Fibroblast of skin of right quadriceps (primary cell): ENCODE data around the gene CHST10.
"Not testable (repeated sequence)": the region's sequence is repeated elsewhere in the genome, so short reads cannot be mapped to it uniquely, and the experiment has no call there.

Experiments used
- DNase-seq: peaks from one replicate; pipeline ENCODE4 v3.0.0-alpha.2; 2013

The CHST10 gene

GRCh38 chr2:100391735-100392515 lies 25.5 kb downstream of the CHST10 start:
- no peak for DNase-seq

DNA sequence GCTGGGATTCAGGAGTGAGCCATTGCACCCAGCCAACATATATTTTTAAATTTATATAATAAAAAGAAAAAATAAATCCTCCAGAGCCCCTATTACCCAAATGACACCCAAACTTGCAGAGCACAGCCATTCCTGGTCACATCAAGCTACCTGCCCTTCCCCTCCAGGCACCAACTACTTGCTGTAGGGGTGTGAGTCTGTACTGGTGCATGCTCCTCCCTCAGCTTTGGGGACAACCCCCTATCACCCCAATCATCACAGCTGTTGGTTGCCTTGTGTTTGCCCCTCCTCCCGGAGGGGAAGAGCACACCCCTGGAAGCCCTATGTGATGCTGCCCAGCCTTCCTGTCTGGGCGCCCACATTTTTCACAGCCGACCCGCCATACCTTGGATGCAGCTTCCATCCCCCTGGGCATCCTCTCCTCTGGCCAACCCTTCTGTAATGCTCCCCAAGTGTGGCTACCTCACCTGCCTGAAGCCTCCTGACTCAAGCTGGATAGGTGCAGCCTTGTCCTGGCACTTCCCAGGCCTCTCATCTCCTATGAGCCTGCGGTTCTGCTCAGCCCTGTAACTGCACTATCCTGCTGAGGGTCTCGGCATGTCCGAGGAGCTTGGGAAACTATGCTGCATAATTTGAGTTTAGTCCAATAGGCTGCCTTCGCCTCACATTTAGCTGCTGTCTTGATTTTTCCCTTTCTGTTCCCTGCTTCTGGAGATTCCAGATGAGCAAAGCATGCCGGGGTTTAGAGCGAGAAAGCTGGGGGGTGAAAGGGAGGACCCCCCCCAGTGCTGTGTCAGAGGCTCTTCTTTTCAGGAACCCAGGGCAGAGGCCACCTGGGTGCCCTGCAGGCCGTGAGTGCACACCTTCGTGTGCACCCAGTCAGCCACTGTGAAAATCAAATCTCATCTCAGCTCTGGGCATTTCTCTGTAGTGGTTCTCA lies 27.2 kb downstream of the CHST10 start:
- DNase-seq: no peak

- DNase-seq: no peak
These were observed 28.8 kb downstream of the CHST10 start for GRCh38 chr2:100388703-100389102.

GRCh38 chr2:100383954-100384353 lies 33.5 kb downstream of the CHST10 start:
- DNase-seq: no peak

DNA sequence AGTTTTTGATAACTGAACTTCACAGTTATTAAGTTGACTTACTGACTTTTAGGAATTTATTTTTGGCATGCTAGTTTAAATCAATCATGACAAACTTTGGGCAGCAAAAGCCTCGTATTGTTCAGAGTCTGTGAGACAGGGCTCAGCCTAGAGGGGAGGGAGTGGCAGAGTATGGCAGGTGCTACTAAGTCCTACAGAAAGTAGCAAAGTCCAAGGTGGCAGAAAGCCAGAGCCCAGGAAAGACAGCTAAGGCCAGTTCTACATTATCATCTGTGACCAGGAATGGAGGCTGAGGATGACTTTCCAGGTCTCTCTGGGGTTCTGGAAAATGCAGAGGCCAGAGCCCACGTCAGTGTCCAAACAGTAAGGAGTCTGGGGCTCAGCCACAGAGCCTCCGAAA lies 34.2 kb downstream of the CHST10 start:
- no peak for DNase-seq

DNA sequence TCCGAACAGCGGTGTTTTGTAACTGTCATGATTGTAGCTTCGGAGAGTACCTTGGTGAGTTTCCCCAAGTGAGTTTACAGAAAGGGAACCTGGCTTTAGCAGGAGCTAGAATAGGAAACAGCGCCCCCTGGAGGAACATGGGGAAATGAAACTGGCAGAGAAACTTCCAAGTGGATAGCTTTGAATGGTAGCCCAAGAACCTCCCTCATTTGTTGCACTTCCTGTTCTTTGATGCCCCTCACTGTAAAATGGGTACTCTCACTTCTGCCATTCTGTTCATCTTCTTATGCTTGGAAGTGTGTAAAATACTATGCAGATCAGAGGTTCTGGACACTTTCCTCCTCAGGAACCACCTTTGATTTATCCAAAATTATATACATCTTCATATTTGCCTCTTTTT lies 36.2 kb downstream of the CHST10 start:
- peak; percentile 68 for DNase-seq

GRCh38 chr2:100380681-100381080 lies 36.8 kb downstream of the CHST10 start:
- no peak for DNase-seq

GRCh38 chr2:100376836-100377235 lies 40.6 kb downstream of the CHST10 start:
- no peak for DNase-seq

- DNase-seq: no peak
These were observed 50.3 kb downstream of the CHST10 start for GRCh38 chr2:100367163-100367562.

GRCh38 chr2:100365434-100365833 lies 52.0 kb downstream of the CHST10 start:
- DNase-seq: peak; percentile 85

GRCh38 chr2:100362269-100362668 lies 55.2 kb downstream of the CHST10 start:
- DNase-seq: not testable (repeated sequence)

DNA sequence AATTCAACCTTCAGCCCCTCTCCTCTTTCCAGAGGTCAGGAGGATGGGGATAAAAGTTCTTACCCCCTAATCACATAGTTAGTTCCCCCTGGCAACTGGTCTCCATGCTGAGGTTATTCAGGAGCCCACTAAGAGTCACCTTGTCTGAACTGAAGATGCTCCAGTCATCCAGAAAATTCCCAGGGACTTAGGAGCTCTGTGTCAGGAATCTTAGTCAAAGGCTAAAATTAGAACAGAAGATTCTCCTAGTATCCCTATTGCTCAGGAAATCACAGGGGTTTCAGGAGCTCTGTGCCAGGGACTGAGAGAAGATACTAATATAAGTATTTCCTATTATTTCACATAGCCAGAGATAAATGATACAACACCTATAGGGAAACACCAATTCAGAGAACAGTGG lies 57.9 kb downstream of the CHST10 start:
- no peak for DNase-seq

- DNase-seq: no peak
These were observed 58.9 kb downstream of the CHST10 start for GRCh38 chr2:100358554-100358953.

GRCh38 chr2:100352521-100352920 lies 64.9 kb downstream of the CHST10 start:
- no peak for DNase-seq

DNA sequence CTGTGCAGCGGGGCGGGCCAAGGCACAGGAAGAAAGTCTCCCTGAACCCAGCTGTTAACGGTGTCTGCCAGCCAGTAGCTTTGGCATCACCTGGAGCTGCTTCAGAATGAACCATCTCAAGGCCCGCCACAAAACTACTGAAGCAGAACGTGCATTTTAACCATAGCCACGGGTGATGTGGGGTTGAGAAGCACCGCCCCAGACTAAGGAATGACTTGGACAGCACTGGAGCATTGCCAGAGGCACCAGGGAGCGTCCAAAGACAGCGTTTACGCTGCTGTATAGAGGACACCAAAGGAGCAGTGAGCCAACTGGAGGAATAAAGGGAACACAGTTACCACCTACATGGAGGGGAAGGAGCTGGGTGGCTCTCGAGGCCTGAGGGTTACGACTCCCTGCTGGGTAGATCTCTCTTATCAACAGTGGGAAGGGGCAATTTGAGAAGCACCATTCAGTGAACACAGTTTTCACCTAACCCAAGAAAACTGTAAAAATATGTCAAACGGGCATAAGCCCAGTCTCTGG lies 66.7 kb downstream of the CHST10 start:
- no peak for DNase-seq

DNA sequence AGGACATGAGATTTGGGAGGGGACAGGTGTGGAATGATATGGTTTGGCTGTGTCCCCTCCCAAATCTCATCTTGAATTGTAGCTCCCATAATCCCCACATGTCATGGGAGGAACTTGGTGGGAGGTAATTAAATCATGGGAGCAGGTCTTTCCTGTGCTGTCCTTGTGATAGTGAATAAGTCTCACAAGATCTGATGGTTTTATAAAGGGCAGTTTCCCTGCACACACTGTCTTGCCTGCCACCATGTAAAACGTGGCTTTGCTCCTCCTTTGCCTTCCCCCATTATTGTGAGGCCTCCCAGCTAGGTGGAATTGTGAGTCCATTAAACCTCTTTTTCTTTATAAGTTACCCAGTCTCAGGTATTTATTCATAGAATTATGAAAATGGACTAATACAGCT lies 72.3 kb downstream of the CHST10 start:
- not testable (repeated sequence) for DNase-seq

DNA sequence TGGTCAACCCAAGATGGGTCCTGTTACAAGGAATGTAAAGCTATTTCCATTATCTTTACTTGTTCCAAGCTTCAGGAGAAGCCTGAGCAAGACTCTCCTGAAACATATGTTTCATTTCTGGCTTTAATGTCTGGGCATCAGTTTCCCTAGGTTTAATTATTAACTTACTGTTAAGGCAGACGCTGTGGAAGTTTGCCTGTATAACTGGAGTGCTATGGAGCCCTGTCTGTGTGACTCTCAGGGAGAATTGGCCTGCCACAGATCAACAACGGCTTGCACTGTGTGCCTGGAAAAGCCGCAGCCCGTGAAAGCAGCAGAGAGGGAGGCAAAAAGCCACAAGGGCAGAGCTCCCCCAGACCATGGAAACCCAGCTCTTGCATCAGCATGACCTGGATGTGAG lies 73.0 kb downstream of the CHST10 start:
- no peak for DNase-seq

GRCh38 chr2:100342466-100342865 lies 75.0 kb downstream of the CHST10 start:
- DNase-seq: not testable (repeated sequence)
